A673 (cell line): ENCODE measurements around the gene OR7C1. TPM values are rescaled to one million over a fixed set of nuclear protein-coding genes. Genes with fewer than 3 reads are reported as not detected.
A peak's percentile ranks its signal among the peaks of the same experiment; 100 is the strongest.

Source experiments
- BruUV-seq: library from RNA; stranded (reverse); fragments of 400-500 nt; replicated peaks from 2 replicates; lab custom pipeline; 2021; lab: Mats Ljungman, UMichigan
- CTCF ChIA-PET: fragments of 300-600 bp; sonication (Branson Sonifier 250); formaldehyde crosslinking; loops from one replicate; lab custom pipeline; 2022; ENCODE audit warnings: antibody characterized with exemption; lab: Charles Lee
- POLR2A ChIA-PET: fragments of 300-600 bp; sonication (Branson Sonifier 250); formaldehyde crosslinking; loops from one replicate; lab custom pipeline; 2022; ENCODE audit warnings: antibody characterized with exemption; ENCODE audit not compliant: low non-redundant PET; lab: Charles Lee
- DNase-seq: peaks from one replicate; pipeline ENCODE4 v3.0.0-alpha.2; 2015; ENCODE audit warnings: low spot score
- H3K27ac ChIP-seq: fragments of 200-600 bp; sonication (generic); 2 replicates; pipeline ENCODE4 v1.5.1; 2016; ENCODE audit warnings: mixed run types, low read depth, mild to moderate bottlenecking, mixed read lengths, antibody characterized with exemption, low read length; ENCODE audit not compliant: poor library complexity, severe bottlenecking
- H3K27me3 ChIP-seq: fragments of 200-600 bp; sonication (generic); replicated peaks from 2 replicates; pipeline ENCODE4 v1.6.1; 2017; ENCODE audit warnings: mixed run types, low read depth, mild to moderate bottlenecking, mixed read lengths, antibody characterized with exemption, low read length; ENCODE audit not compliant: insufficient read depth, poor library complexity
- H3K36me3 ChIP-seq: fragments of 200-600 bp; sonication (generic); 2 replicates; pipeline ENCODE4 v1.6.1; 2016; ENCODE audit warnings: mixed run types, mild to moderate bottlenecking, mixed read lengths, antibody characterized with exemption, low read length; ENCODE audit not compliant: insufficient read depth, poor library complexity, severe bottlenecking
- H3K4me1 ChIP-seq: fragments of 200-600 bp; sonication (generic); 2 replicates; pipeline ENCODE4 v1.6.1; 2017; ENCODE audit warnings: mixed run types, mild to moderate bottlenecking, mixed read lengths, antibody characterized with exemption, low read length; ENCODE audit not compliant: insufficient read depth, poor library complexity, severe bottlenecking
- H3K4me3 ChIP-seq: fragments of 200-600 bp; sonication (generic); 2 replicates; pipeline ENCODE4 v1.5.1; 2016; ENCODE audit warnings: low read depth, mixed run types, mild to moderate bottlenecking, mixed read lengths, low read length; ENCODE audit not compliant: poor library complexity, severe bottlenecking
- H3K9me3 ChIP-seq: fragments of 200-600 bp; sonication (generic); 2 replicates; pipeline ENCODE4 v1.6.1; 2016; ENCODE audit warnings: mixed run types, low read depth, mild to moderate bottlenecking, mixed read lengths, antibody characterized with exemption, low read length; ENCODE audit not compliant: poor library complexity, severe bottlenecking
- CTCF ChIP-seq: fragments of 300-800, 200-600 bp; sonication (generic); conservative IDR thresholded peaks from 2 replicates; pipeline ENCODE4 v1.5.1; 2017; ENCODE audit warnings: low read depth, mild to moderate bottlenecking, antibody characterized with exemption, low read length, moderate library complexity, mixed read lengths
- EZH2 ChIP-seq: fragments of 200-600 bp; sonication (generic); IDR thresholded peaks from 2 replicates; pipeline ENCODE4 v1.6.1; 2017; ENCODE audit warnings: borderline replicate concordance, low read depth, mild to moderate bottlenecking, mixed read lengths, antibody characterized with exemption, low read length; ENCODE audit not compliant: poor library complexity, severe bottlenecking
- intact Hi-C: fragments of 100-400 bp; cut with micrococcal nuclease; formaldehyde crosslinking; loops from one replicate; pipeline ENCODE4 v1.10.0; 2022; ENCODE audit not compliant: unreplicated experiment
- total RNA-seq: library from RNA; stranded (reverse); gene quantifications from 2 replicates; pipeline ENCODE4 v1.2.3, GENCODE V29; 2021

OR7C1 gene
- total RNA-seq, 1 experiment from 2014 or later = not detected

DNA sequence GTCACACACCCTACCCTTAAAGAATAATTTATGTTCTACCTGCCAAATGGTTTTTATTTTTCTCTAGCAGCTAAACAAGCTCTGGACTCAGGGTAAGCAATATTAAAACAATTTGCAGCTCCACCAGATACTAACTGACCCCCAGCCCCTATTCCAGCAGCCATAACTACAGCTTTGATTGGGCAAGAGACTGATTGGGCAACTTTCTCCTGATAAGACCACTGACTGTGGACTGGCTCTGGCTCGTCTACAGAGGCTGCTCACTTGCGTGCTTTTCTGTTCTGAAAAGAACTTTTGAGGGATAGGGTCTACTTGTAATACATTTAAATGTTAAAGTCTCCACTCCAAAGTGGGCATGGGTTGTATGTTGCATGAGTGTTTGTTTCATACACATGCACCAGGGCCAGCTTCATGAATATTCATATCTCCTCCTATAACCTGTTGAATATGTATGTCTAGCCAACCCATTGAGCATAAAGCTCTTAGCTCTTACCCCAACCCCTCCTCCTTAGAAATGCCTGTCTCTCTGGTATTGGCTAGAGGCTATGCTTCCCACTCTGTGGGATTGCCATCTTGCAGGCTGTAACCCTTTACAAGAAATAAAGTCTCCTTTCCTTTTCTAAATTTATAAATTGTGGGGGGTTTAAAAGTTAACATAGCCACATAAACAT is 19.9 kb downstream of the OR7C1 start:
- no TSS peak for BruUV-seq
- H3K27ac ChIP-seq = no peak overlapping the region
- no peaks in the 10 kb centered on the region for H3K9me3 ChIP-seq
- POLR2A ChIA-PET = no interaction called here
- intact Hi-C loops = no loop called here
- DNase-seq = peak; percentile 18
- no peaks in the 10 kb centered on the region for H3K4me1 ChIP-seq
- no peaks in the 10 kb centered on the region for H3K27me3 ChIP-seq
- no peaks in the 10 kb centered on the region for H3K36me3 ChIP-seq
- CTCF ChIA-PET = no interaction called here
- TF ChIP-seq CTCF (no peak), EZH2 (no peak)
- no peak overlapping the region for H3K4me3 ChIP-seq

DNA sequence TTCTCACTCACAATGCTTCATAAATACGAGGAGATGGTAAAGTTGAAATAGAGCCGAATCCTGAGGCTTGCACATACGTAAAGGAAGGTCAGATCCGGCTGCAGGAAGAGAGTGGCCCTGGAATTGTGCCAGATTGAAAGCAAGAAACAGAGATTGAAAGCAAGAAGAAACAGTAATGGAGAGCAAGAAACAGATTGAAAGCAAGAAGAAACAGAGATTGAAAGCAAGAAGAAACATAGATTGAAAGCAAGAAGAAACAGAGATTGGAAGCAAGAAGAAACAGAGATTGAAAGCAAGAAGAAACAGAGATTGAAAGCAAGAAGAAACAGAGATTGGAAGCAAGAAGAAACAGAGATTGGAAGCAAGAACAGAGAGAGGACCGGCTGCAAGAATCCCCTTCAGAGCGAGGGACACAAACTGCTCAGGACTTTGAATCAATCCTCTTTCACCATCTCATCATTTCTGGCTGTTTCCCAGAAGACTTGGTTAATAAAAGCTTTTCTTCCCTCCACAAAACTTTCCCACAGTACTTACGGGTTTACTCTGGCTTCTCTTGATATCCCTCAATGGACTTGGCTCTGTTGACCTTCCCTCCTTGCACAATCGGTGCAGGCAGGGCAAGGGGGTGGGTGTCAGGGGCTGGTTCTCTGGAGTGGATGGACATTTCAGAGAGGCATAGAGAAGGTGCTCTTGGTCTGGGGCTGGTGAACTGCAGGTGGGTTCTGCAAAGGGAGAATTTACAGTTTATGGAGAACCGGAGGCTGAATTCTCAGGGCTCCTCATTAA is 25.5 kb downstream of the OR7C1 start:
- ChIA-PET CTCF (no interaction called here), POLR2A (no interaction called here)
- no peaks in the 10 kb centered on the region for H3K9me3 ChIP-seq
- intact Hi-C loops = no loop called here
- TF ChIP-seq CTCF (no peak), EZH2 (no peak)
- no peaks in the 10 kb centered on the region for H3K27me3 ChIP-seq
- no peaks in the 10 kb centered on the region for H3K36me3 ChIP-seq
- DNase-seq = no peak
- H3K4me3 ChIP-seq = no peak overlapping the region
- H3K4me1 ChIP-seq = no peaks in the 10 kb centered on the region
- no peak overlapping the region for H3K27ac ChIP-seq
- no TSS peak for BruUV-seq

GRCh38 chr19:14804765-14805164 is 30.2 kb downstream of the OR7C1 start:
- DNase-seq = no peak
- no peak overlapping the region for H3K27ac ChIP-seq
- no peak for TF ChIP-seq EZH2
- TF ChIP-seq CTCF = no peak
- CTCF ChIA-PET = no interaction called here
- no TSS peak for BruUV-seq
- H3K36me3 ChIP-seq = no peaks in the 10 kb centered on the region
- POLR2A ChIA-PET = no interaction called here
- intact Hi-C loops = no loop called here
- no peaks in the 10 kb centered on the region for H3K9me3 ChIP-seq
- no peak overlapping the region for H3K4me3 ChIP-seq
- H3K4me1 ChIP-seq = no peaks in the 10 kb centered on the region
- no peaks in the 10 kb centered on the region for H3K27me3 ChIP-seq
